Ammon's horn (tissue), 1 donor: ENCODE data around the gene DDX1.

Source experiments
- DNase-seq: peaks from one replicate; pipeline ENCODE4 v3.0.0-alpha.2; 2016; ENCODE audit warnings: low spot score

The DDX1 gene

DNA sequence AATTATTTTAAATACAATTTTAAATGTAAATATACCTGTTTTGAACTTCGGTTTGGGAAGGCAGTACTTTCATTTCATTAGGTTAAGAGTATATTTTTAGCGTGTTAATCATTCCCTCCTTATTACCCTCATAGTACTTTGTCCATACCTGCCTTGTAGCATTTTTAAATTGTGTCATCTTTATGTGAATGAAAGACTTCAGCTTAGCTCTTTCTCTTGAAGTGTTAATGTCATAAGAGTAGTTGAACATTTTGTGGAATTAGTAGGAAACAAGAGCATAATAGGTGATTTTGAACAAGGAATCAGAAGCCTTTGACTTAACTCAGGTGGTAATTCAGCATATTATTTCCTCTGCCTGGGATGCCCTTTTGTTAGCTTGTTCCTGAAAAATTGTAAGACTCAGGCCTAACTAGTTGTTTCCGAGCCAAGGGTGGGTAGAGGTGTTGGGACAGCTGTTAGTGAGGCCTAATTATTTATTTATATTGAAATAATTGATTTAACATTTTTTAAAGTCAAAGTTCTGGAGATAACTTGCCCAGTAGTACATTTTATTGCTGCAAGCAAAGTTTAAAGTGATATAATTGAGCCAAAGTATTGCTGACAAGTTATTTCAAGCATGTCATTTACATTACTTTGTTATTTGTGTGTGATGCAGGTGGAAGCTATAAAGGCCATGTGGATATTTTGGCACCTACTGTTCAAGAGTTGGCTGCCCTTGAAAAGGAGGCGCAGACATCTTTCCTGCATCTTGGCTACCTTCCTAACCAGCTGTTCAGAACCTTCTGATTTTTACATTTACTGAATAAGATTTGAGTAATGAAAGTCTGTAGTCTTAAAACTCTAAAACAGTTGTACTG is 38.7 kb downstream of the DDX1 start:
- no peak for DNase-seq

DNA sequence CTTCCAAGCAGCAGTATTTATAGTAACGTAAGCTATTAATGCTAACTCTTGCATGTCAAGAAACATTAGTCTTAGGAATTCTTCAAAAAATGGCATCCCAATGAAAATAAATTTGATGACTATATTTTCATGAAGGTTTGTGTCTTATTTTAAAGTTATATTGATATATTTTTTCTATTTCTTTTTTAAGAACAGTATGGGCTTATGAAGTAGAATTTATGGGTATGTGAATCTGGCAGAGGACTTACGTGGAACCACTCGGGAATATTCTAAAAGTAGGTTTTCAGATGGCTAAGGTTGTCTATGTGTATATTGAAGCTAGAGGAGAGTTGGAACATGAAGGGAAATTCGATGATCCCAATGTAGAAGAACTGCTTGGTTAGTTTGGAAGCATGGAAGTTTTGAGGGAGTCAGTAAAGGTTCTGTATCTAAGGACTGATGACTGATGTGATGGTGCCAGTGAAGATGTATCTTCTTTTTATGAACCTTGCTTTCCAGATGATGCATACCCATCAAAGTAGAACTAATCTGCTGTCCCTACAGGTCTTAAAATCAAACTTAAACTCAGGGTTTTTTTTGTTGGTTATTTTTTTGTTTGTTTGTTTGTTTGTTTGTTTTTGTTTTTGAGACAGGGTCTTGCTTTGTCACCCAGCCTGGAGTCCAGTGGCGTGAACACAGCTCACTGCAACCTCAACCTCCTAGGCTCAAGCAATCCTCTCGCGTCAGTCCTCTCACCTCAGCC is 39.5 kb downstream of the DDX1 start:
- DNase-seq = no peak

DNA sequence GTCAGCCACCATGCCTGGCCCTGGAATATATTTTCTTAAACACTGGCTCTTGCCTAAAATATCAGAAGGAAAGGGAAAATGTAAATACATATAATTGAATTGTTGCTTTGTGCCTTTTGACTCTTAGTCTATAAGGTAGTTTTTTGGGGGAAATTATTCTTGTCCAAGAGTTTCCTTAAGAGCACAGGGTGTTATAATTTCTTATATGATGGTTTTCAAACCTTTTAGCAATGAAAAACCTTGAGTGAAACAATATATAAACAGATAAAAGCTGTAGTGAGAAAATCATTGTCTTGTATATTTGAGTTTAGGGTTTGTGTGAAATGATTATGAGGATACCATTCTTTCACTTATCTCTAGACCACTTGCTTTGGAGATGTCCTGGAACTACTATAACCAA is 40.2 kb downstream of the DDX1 start:
- no peak for DNase-seq

DNA sequence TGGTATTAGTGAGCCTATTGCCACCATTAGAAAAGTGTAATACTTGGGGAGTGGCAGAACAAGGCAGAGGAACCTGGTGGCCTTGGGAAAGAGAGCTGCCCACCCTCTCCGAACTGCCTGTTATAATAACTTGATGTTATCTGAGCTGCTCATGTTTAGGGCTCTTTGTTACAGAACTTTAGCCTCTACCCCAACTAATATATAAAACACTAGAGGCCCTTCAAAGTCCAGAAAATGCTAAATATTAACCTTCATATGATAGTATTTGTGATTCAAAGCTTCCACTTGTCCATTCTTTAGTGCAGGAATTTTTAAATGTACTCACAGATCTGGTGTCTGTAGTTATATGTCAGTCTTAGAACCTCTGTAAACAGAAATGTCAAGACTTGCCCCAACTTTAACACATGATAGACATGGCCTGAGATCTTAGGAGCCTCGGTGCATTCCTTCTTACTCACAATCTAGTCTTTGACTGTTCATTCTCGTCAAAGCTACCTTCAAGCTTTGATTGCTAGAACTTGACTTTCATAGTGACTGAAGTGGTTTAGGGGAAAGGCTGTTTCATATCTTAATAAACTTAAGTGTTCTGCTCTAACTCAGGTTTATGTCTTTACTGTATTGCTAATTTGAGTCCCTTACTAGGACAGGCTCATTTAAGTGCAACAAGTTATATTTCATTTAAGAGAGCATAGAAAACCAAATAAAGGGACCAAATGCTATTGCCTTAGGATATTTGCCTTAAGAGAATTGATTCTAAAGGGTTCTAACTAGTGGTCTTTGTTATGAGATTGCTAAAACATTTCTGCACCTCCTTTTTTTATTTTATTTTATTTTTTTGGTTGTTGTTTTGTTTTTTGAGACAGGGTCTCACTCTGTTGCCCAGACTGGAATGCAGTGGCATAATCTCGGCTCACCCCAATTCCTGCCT is 41.6 kb downstream of the DDX1 start:
- no peak for DNase-seq

DNA sequence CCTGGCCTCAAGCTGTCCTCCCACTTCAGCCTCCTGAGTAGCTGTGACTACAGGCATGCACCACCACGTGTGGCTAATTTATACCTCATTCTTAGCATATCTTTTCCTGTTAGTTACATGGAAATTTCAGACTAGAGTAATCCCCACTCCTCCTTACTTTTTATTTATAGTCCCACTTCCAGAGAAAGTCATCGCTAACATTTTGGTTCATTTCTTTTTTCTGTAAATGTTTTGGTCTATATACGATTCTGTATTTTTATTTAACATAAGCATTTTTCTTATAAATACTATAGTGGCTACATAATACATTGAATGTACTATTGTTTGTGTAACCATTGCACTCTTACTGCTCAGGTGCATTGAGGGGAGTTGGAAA is 42.3 kb downstream of the DDX1 start:
- no peak for DNase-seq

DNA sequence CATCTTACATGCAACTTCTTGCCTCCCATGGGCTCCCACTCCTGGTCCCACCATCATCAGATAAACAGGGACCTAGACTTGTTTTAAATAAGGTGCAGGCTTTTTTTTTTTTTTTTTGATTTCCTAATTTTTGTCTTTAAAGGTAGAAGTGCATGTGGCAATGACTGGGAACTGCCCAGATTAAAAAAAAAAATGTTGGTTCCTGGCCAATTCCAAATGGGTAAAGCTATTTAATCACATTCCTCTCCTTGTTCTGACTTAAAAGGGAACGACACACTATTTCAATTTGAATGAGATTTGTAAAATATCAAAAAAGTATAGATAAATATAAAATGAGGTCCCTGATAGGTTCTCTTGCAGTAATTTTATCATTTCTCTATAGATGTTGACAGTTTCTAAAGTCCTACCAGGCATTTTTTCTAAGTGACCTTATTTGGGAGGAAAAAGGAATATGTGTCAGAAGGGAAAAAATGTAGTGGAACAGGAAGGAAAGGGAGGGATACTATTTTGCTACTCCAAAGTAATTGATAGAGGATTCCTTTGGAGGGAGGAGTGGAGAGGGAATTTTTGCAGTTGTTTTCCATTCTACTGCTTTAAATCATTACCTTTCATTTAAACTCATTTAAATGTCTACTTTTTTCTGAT is 43.3 kb downstream of the DDX1 start:
- no peak for DNase-seq

DNA sequence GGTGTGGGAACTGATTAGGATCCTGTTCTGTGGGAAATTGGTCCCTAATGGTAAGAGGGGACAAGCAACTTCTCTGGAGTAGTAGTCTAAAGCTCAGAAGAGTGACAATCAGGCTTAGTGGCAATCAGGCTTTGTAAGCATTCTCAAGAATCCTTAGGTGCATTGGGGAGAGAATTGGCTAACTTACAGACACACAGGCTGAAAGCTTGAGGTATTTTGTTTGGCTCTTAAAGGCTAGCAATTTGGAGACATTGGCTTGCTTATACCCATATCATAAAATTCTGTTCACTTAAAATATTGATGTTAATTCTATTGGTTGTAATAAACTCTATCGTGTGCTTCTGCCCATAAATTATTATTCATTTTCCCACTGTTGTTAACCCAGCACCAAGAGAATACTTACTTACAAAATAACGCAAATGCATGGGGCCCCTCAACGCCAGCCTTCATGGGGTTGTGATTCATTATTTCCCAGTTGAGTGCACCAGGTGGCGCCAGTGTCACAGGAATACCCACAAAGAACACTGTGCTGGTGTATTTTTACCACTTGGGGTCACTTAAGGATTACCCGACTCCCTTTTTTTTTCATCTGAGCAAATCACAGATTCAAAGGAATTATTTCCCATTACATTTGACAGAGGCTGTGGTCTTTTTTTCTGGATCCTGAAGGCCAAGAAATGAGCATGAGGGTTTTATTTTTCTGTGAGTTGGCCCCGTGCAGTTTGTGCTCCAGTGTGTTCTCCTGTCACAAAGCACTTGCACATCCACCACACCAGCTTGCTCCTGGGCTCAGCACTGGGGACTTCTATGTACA is 45.5 kb downstream of the DDX1 start:
- DNase-seq = peak; percentile 88

DNA sequence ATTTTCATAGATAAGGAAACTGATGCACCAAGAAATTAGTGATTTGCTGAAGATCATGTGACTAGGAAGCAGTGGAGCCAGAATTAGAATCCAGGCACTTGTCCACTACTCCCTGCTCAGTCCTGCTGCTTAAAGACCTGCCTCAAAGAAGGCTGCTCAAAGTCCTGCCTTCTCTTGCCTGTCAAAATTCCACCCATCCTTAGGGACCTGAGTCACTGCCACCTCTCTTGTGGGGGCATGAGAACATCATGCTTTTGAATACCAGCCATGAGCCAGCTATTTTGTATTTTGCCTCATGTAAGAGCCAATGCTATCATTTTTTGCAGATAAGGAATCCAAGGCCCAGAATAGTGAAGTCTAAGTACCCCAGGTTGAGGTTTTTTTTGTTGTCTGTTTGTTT is 47.1 kb downstream of the DDX1 start:
- DNase-seq = no peak

DNA sequence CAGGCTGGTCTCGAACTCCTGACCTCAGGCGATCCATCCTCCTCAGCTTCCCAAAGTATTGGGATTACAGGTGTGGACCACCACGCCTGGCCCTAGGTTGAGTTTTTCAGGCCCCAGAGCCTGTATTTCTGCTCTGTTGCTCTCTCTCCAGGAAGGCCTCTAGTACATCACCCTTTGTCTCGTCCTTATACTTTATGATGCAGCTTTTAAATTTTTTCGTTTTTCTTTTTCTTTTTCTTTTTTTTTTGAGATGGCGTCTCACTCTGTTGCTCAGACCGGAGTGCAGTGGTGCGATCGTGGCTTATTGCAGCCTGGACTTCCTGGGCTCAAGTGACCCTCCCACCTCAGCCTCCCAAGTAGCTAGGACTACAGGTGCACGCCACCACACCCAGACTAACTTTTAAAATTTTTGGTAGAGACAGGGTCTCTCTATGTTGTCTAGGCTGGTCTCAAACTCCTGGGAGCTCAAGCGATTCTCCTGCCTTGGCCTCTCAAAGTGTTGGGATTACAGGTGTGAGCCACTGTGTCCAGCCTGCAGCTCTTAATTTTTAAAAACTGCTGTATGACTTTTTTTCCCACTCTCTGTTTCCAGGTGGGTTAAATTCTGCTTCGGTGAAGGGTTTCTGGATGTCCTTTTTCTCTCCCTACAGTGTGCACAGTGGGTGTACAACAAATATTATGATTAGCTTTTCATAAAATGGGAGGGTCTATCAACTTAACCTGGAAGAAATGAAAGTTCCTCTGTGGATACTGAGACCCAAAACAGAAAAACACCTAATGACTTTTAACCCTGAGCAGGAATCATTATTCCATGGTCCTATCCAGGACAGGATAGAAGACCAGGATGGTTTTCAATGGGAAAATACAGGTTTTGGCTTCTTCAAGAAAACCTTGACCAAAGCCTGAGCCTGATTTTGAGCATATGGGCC is 47.9 kb downstream of the DDX1 start:
- DNase-seq = no peak

DNA sequence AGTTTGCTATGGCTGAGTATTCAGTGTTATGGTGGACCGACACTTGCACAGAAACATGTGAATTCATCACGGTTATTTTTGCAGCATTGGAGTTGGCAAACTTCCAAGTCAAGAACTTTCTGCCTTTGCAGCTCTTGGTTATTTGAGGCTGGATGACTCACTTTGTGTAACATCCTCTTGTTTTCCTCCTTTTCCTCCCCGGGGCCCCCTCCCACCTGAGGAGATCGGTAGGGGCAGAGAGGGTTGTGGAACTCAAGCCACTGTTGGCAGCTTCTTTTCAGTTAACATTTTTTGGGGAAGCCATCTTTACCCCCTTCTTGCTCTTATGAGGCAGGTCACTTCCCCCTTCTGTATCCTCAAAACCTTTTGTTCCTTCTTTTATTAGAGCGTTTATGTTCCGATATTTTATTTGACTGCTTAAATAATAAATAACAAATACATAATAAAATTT is 48.6 kb downstream of the DDX1 start:
- DNase-seq = peak; percentile 15

DNA sequence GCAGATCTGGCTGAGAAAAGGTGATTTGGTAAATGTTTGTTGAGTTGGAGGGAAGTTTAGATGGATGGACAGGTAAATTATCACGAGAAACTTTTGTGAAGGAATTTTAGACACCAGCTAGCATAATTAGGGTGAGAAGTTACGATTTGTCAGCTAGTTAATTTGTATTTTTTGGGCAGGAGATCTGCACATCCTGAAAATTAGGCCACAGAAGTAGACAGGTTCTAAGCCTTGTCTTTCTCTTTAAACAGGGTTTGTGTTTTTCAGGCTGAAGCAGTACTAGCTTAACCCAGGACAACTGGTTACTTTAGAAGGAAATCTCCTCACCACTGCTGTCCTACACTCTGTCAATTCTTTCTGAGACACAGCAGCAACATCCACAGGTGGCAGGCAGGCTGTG is 49.1 kb downstream of the DDX1 start:
- DNase-seq = no peak

DNA sequence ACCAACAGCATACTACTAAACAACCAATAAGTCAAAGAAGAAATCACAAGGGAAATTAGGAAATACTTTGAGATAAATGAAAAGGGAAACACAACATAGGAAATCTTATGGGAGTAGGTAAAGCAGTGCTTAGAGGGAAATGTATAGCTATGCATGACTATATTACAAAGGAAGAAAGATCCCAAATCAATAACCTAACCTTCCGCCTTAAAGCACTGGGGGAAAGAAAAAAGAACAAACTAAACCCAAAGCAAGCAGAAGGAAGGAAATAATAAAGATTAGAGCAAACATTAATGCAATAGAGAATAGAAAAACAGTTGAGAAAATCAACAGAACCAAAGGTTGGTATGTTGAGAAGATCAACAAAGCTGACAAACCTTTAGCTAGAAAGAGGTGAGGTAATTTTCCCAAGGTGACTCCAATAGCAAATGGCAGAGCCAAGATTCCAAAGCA is 49.9 kb downstream of the DDX1 start:
- DNase-seq = no peak

DNA sequence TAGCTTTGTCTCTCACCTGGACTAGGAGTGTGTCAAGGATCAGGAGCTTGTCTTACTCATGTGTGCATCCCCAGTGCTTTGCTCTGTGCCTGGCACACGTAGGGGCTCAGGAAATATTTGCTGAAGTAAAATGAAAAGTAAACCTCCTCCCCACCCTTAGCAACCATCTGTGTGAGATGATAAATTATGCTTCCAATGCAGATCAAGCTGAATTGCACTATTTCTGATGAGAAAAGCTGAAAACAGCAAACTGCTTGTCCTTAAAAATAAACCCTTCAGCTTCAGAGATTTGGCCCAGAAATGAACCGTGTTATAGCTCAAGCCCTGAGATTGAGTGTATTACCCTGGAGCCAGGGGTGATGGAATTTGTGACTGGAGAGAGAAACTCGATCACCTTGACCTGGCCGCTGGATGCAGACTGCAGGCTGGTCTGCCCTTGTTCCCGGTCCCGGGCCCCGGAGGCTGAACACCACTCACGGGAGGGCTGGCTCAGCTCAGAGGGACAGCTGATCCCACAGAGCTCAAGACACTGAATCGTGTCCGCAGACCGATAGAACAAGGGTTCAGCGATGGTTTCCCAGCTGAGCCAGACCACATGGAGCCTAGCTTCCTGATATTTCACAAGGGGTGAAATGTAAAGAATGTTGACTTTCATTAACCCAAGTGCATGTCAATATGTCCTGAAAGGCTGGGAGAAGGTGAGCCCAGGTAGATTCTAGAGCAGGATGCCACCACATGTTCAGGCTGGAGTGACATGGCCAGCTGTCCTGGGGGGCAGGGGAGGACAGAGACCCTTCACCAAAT is 50.5 kb downstream of the DDX1 start:
- DNase-seq = peak; percentile 11

DNA sequence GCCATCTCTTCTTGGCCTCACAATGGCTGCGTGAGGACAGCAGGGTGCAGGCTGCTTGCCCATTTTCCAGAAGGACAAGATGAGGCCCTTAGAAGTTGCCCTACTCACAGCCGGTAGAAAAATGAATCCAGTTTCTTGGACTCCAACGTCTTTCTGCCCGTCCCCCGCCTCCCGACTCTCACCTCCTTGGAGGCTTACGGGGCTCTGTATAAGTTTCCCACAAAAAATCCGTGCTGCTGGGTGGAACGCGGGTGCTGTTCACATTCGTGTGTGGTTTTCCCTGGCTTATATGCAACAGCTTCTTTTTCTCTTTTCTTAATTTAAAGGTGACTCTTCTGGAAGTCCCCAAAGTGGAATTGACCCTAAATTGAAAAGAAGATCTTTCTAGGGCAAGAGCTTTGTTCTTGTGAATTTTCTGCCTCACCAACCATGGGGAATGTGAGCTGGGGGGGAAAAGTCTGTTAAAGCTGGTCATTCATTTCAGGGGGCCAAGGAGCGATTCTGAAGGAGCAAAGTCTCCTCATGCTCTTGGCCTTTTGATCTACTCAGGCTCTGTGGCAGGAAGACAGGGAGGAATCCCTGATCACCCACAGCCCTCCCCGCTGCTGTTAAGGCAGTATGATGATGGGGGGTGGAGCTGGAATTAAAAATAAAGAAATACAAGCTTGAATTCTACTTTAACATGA is 51.3 kb downstream of the DDX1 start:
- DNase-seq = no peak

DNA sequence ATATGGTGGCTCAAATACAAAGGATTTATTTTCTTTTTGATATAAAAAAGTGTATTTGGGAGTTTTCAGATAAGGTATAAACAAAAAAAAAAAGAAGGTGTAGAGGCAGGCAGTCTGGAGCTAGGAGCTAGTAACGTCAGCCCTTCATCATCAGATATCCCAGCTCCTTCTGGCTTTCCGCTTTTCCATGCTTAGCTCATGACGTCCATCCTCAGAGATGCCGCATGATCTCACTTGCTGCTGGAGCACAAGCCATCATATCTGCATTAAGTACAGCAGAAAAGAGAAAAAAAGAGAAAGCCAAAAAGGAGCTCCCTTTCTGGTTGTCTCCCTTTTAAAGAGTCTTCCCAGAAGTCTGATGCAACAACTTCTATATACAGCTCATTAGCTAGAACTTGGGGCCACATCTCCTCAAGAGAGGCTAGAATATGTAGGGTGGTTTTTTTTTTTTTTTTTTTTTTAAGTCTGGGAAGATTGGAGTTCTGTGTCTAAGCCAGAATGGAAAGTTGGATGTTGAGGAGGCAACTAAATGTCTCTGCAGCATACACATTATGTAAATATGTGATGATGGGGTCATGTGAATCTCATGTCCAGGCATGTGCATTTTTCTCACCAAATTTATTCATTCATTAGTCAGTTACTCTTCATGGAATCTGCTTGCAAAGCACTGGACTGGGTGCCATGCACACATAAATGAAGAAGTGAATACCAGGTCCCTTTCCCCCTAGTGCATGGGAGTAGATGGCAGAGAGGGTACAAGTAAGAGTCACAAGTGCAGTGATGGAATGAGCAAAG is 52.3 kb downstream of the DDX1 start:
- DNase-seq = no peak

DNA sequence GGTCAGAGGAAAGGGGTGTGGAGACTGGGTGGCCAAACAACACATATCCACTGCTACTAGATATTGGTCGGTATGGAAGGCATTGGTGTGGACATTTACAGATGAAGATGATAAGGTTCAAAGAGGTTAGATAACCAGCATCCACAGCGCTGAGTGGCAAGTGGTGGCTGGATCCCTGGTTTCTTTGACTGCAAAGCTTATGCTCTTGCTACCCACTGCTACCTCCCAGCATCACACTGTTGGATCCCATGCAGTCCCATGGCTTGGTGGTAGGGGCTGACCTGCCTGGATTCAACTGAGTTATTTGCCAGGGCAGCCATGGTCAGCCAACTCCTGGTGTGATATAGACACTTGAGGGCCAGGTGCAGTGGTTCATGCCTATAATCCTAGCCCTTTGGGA is 53.6 kb downstream of the DDX1 start:
- no peak for DNase-seq

DNA sequence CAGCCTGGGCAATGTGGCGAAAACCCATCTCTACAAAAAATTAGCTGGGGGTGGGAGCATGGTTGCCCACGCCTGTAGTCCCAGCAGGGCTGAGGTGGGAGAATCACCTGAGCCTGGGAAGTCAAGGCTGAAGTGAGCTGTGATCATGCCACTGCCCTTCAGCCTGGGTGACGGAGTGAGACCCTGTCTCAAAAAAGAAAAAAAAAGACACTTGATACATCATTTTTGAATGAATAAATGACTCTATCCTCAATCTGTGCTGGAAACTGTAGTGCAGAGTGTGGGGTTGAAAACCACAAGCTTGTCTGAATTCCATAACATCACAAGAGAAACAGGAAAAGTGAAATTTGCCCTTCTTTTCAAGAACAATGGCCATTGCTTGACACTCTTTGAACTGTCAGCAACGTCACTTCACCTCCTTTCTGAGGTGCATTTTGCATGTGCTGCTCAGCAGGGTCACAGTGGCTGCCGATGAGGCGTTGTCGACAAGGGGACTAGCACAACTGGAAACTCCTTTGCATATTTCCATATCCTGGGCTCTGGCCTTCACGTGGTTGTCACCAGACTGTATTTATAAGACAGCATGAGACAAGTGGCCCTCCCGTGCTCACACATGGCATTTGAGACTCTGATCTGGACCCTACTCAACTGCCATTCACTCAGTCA is 54.2 kb downstream of the DDX1 start:
- no peak for DNase-seq
